ENCODE data around the gene GAREM2.

Gene GAREM2

GRCh38 chr2:26238311-26238958 lies 65.5 kb downstream of the GAREM2 start:
- DNase-seq (ENCODE audit: low read depth): no peak

All from T-helper 22 cell (primary cell).